Endothelial cell (in vitro differentiated cells): ENCODE measurements around the gene CNGA3. TPM values are rescaled to one million over a fixed set of nuclear protein-coding genes. Genes with fewer than 3 reads are reported as not detected.

Source experiments
- DNase-seq: peaks from one replicate; pipeline ENCODE4 v3.0.0; 2021; ENCODE audit warnings: low spot score
- H3K27ac Mint-ChIP-seq: one replicate; pipeline ENCODE4 v1.8.0; 2021; ENCODE audit warnings: mixed read lengths, inconsistent platforms; ENCODE audit not compliant: unreplicated experiment
- H3K27me3 Mint-ChIP-seq: one replicate; pipeline ENCODE4 v1.8.0; 2021; ENCODE audit warnings: mild to moderate bottlenecking, moderate library complexity, mixed read lengths, inconsistent platforms; ENCODE audit not compliant: unreplicated experiment
- H3K36me3 Mint-ChIP-seq: one replicate; pipeline ENCODE4 v1.8.0; 2021; ENCODE audit warnings: mild to moderate bottlenecking, low read depth, mixed read lengths, inconsistent platforms; ENCODE audit not compliant: unreplicated experiment
- H3K4me1 Mint-ChIP-seq: one replicate; pipeline ENCODE4 v1.8.0; 2021; ENCODE audit warnings: mild to moderate bottlenecking, mixed read lengths, inconsistent platforms; ENCODE audit not compliant: unreplicated experiment
- H3K4me3 Mint-ChIP-seq: one replicate; pipeline ENCODE4 v1.8.0; 2021; ENCODE audit warnings: mild to moderate bottlenecking, mixed read lengths, inconsistent platforms; ENCODE audit not compliant: unreplicated experiment
- H3K9me3 Mint-ChIP-seq: one replicate; pipeline ENCODE4 v1.8.0; 2021; ENCODE audit warnings: mixed read lengths, inconsistent platforms; ENCODE audit not compliant: unreplicated experiment
- total RNA-seq: library from RNA; stranded (reverse); fragmentation: NEBNext Ultra II Directional; extraction: Animal tissue kit (Norgen Biotek cat#: 25700); gene quantifications from one replicate; pipeline ENCODE4 v1.2.1, GENCODE V29; 2021; ENCODE audit not compliant: unreplicated experiment
- TF ChIP-seq, protein P1 (sequence below): fragments of 200-600 bp; sonication (generic); IDR thresholded peaks from one replicate; pipeline ENCODE4 v1.5.0; 2021; ENCODE audit warnings: antibody characterized with exemption; ENCODE audit not compliant: unreplicated experiment

The CNGA3 gene
- total RNA-seq, 1 donor from 2014 or later = 0.10 TPM

DNA sequence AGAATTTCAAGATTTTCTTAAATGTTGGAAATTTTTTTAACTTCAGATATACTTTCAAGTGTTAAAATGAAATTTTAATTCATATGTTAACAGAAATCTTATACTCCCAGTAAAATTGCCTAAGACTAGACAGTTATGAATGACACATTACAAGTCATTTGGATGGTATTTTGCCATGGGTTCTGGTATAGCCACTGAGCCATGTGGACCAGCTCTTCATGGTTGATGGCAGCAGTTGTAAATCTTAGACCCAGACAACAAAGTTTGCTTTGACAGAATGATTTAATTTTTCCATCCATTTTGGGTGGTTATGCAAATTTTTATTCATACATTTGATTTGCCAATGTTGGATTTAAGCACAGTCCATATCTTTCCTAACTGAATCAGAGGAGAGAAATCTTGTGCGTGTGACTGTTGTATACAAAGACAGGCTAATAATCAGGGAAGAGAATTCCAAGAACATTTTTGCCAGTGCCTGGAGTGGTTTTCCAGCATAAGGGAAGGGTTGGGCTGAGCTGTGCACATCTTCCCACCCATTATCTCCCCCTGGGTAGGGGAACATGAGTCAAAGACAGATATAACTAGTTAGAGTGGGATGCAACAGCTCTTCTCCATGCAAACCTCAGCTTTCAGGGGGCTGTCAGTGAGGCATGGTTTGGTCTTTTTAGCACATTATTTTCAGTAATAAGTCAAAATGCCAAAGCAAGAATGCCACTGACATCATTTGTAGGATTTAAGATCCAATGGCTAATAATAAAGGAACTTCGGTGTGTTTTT is 70.3 kb downstream of the CNGA3 start:
- TF ChIP-seq, protein P1, sequence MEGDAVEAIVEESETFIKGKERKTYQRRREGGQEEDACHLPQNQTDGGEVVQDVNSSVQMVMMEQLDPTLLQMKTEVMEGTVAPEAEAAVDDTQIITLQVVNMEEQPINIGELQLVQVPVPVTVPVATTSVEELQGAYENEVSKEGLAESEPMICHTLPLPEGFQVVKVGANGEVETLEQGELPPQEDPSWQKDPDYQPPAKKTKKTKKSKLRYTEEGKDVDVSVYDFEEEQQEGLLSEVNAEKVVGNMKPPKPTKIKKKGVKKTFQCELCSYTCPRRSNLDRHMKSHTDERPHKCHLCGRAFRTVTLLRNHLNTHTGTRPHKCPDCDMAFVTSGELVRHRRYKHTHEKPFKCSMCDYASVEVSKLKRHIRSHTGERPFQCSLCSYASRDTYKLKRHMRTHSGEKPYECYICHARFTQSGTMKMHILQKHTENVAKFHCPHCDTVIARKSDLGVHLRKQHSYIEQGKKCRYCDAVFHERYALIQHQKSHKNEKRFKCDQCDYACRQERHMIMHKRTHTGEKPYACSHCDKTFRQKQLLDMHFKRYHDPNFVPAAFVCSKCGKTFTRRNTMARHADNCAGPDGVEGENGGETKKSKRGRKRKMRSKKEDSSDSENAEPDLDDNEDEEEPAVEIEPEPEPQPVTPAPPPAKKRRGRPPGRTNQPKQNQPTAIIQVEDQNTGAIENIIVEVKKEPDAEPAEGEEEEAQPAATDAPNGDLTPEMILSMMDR = no peak
- H3K4me1 Mint-ChIP-seq = no peaks in the 10 kb centered on the region
- H3K4me3 Mint-ChIP-seq = no peak overlapping the region
- no peak overlapping the region for H3K27ac Mint-ChIP-seq
- no peaks in the 10 kb centered on the region for H3K9me3 Mint-ChIP-seq
- peaks cover 5% of the 10 kb centered on the region for H3K36me3 Mint-ChIP-seq
- H3K27me3 Mint-ChIP-seq = no peaks in the 10 kb centered on the region
- DNase-seq = no peak

DNA sequence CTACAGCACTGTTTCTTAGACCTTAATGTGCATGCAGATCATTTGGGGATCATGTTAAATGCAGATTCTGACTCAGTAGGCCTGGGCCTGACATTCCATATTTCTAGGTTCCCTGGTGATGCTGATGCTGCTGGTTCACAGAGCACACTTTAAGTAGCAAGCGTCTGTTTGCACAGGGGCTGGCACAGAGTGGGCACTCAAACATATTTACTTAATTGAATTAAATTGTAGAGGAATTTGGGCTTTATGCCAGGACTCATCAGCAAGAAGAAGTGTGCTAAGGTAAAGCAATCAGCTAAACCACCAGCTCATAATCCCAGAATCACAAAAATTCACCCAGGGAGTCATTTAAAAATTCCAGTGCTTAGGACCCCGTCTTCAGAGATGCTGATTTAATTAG is 73.3 kb downstream of the CNGA3 start:
- Mint-ChIP-seq H3K4me1 (no peaks in the 10 kb centered on the region), H3K36me3 (peaks cover 3% of the 10 kb centered on the region), H3K27me3 (no peaks in the 10 kb centered on the region), H3K4me3 (no peak overlapping the region), H3K27ac (no peak overlapping the region), H3K9me3 (peaks cover 4% of the 10 kb centered on the region)
- TF ChIP-seq, protein P1 = no peak
- no peak for DNase-seq

DNA sequence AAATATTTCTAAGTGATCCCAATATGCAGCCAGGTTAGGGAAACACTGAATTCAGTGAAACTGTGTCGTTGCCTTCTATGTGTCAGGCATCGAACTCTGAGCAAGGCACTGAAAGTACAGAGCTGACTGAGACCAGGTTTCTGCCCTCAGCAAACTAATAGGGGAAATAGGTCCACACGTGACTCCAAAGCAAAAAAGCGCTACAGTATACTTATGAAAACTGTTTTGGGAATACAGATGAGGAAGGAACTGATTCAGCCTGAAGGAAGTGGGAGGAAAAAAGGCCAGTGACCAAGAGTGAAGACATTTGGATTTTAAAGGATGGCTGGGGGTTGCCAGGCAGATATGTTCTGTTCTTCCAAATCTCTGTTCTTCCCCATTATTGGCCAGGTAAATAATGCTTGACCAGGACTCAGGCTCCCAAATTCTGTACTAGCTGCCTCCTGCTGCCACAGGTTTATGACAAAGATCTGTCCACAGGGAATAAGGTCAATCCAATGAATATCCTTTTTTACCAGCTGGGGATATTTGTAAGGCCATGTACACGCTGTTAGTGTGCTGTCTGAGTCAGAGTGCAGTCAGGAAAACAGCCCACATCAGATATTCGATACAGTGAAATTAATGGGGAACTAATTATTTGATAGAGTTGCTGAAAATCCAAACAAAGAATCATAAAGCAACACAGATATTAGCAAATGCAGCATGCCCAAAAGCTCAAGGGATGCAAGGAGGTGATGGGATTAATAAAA is 73.9 kb downstream of the CNGA3 start:
- Mint-ChIP-seq H3K36me3 (no peaks in the 10 kb centered on the region), H3K27ac (no peak overlapping the region), H3K27me3 (no peaks in the 10 kb centered on the region), H3K4me3 (no peak overlapping the region), H3K9me3 (peaks cover 4% of the 10 kb centered on the region), H3K4me1 (no peaks in the 10 kb centered on the region)
- TF ChIP-seq, protein P1 = no peak
- DNase-seq = no peak

DNA sequence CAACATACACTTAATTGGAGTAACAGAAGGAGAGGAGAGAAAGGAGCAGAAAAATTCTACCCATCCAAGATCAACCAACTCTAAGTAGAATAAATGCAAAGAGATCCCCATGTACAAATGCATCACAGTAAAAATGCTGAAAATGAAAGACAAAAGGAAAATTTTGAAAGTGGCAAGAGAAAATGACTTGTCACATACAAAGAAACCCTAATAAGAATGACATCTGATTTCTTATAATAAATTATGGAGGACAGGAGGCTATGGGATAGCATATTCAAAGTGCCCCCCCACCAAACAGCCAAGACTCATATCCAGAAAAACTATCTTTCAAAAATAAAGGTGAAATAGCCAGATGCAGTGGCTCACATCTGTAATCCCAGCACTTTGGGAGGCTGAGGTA is 76.2 kb downstream of the CNGA3 start:
- no peak overlapping the region for H3K27ac Mint-ChIP-seq
- peaks cover 2% of the 10 kb centered on the region for H3K27me3 Mint-ChIP-seq
- no peak overlapping the region for H3K4me3 Mint-ChIP-seq
- H3K4me1 Mint-ChIP-seq = no peaks in the 10 kb centered on the region
- no peaks in the 10 kb centered on the region for H3K36me3 Mint-ChIP-seq
- no peak for DNase-seq
- H3K9me3 Mint-ChIP-seq = peaks cover 4% of the 10 kb centered on the region
- TF ChIP-seq, protein P1 = no peak

DNA sequence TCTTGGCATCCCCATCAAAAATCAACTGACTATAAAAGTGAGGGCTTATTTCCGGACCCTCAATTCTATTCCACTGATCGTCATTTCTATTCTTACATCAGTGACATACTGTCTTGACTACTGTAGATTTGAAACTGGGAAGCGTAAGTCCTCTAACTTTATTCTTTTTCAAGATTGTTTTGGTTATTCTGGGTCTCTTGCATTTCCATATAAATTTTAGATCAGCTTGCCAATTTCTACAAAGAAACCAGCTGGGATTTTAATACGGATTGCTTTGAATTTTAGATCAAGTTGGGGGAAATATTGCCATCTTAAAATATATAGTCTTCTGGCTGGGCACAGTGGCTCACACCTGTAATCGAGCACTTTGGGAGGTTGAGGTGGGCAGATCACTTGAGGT is 80.5 kb downstream of the CNGA3 start:
- Mint-ChIP-seq H3K9me3 (peaks cover 11% of the 10 kb centered on the region), H3K27ac (no peak overlapping the region), H3K36me3 (no peaks in the 10 kb centered on the region), H3K4me1 (no peaks in the 10 kb centered on the region), H3K27me3 (peaks cover 2% of the 10 kb centered on the region), H3K4me3 (no peak overlapping the region)
- no peak for DNase-seq
- TF ChIP-seq, protein P1 = no peak
